SK-N-SH treated with all-trans-retinoic acid at 6 μM for 48 hours (cell line): ENCODE measurements around the gene TMEM270.

Experiments
- CSDC2 ChIP-seq: fragments of 250-450 bp; sonication (Bioruptor Pico); IDR thresholded peaks from 2 replicates; pipeline ENCODE4 v1.5.0; 2020; ENCODE audit warnings: mild to moderate bottlenecking, moderate library complexity
- ESRRG ChIP-seq: fragments of 250-450 bp; sonication (Bioruptor Pico); IDR thresholded peaks from 2 replicates; pipeline ENCODE4 v1.6.1; 2021; ENCODE audit warnings: mild to moderate bottlenecking
- GLIS3 ChIP-seq: fragments of 250-450 bp; sonication (Bioruptor Pico); IDR thresholded peaks from 2 replicates; pipeline ENCODE4 v1.5.0; 2020; ENCODE audit warnings: mild to moderate bottlenecking, moderate library complexity
- POU6F1 ChIP-seq: fragments of 250-450 bp; sonication (Bioruptor Pico); IDR thresholded peaks from 2 replicates; pipeline ENCODE4 v1.8.0; 2021; ENCODE audit warnings: low read depth, mild to moderate bottlenecking, moderate library complexity, borderline replicate concordance
- PPARA ChIP-seq: fragments of 250-450 bp; sonication (Bioruptor Pico); IDR thresholded peaks from 2 replicates; pipeline ENCODE4 v1.5.0; 2020; ENCODE audit warnings: mild to moderate bottlenecking, borderline replicate concordance
- RARB ChIP-seq: fragments of 250-450 bp; sonication (Bioruptor Pico); IDR thresholded peaks from 2 replicates; pipeline ENCODE4 v1.8.0; 2021; ENCODE audit warnings: mild to moderate bottlenecking, moderate library complexity
- SNAI2 ChIP-seq: fragments of 250-450 bp; sonication (Bioruptor Pico); IDR thresholded peaks from 2 replicates; pipeline ENCODE4 v1.5.0; 2020; ENCODE audit warnings: mild to moderate bottlenecking, moderate library complexity
- ZFP30 ChIP-seq: fragments of 450-650 bp; formaldehyde crosslinking; IDR thresholded peaks from 2 replicates; pipeline ENCODE4 v1.5.0; 2022; ENCODE audit warnings: mild to moderate bottlenecking, moderate library complexity
- ZNF565 ChIP-seq: fragments of 450-650 bp; formaldehyde crosslinking; conservative IDR thresholded peaks from 2 replicates; pipeline ENCODE4 v1.5.0; 2020; ENCODE audit warnings: low read depth, mild to moderate bottlenecking, moderate library complexity
- TF ChIP-seq, protein P1 (sequence below): fragments of 250-450 bp; sonication (Bioruptor Pico); IDR thresholded peaks from 2 replicates; pipeline ENCODE4 v1.5.0; 2020; ENCODE audit warnings: mild to moderate bottlenecking, moderate library complexity
- TF ChIP-seq, protein P2 (sequence below): fragments of 250-450 bp; sonication (Bioruptor Pico); IDR thresholded peaks from 2 replicates; pipeline ENCODE4 v1.5.1; 2020; ENCODE audit warnings: low read depth, mild to moderate bottlenecking, moderate library complexity
- TF ChIP-seq, protein P3 (sequence below): fragments of 250-450 bp; sonication (Bioruptor Pico); IDR thresholded peaks from 2 replicates; pipeline ENCODE4 v1.5.1; 2021; ENCODE audit warnings: mild to moderate bottlenecking, moderate library complexity
- TF ChIP-seq, protein P4 (sequence below): fragments of 250-450 bp; sonication (Bioruptor Pico); IDR thresholded peaks from 2 replicates; pipeline ENCODE4 v1.8.0; 2020; ENCODE audit warnings: mild to moderate bottlenecking, moderate library complexity, borderline replicate concordance

- TF ChIP-seq SNAI2 (CRISPR knock-in tag) (no peak), PPARA (CRISPR knock-in tag) (no peak), GLIS3 (no peak), POU6F1 (CRISPR knock-in tag) (no peak), ZFP30 (no peak), RARB (CRISPR knock-in tag) (no peak), CSDC2 (CRISPR knock-in tag) (no peak), ZNF565 (CRISPR knock-in tag) (no peak), ESRRG (CRISPR knock-in tag) (no peak)
- TF ChIP-seq, protein P1, sequence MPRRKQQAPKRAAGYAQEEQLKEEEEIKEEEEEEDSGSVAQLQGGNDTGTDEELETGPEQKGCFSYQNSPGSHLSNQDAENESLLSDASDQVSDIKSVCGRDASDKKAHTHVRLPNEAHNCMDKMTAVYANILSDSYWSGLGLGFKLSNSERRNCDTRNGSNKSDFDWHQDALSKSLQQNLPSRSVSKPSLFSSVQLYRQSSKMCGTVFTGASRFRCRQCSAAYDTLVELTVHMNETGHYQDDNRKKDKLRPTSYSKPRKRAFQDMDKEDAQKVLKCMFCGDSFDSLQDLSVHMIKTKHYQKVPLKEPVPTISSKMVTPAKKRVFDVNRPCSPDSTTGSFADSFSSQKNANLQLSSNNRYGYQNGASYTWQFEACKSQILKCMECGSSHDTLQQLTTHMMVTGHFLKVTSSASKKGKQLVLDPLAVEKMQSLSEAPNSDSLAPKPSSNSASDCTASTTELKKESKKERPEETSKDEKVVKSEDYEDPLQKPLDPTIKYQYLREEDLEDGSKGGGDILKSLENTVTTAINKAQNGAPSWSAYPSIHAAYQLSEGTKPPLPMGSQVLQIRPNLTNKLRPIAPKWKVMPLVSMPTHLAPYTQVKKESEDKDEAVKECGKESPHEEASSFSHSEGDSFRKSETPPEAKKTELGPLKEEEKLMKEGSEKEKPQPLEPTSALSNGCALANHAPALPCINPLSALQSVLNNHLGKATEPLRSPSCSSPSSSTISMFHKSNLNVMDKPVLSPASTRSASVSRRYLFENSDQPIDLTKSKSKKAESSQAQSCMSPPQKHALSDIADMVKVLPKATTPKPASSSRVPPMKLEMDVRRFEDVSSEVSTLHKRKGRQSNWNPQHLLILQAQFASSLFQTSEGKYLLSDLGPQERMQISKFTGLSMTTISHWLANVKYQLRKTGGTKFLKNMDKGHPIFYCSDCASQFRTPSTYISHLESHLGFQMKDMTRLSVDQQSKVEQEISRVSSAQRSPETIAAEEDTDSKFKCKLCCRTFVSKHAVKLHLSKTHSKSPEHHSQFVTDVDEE (CRISPR knock-in tag) = no peak
- TF ChIP-seq, protein P2, sequence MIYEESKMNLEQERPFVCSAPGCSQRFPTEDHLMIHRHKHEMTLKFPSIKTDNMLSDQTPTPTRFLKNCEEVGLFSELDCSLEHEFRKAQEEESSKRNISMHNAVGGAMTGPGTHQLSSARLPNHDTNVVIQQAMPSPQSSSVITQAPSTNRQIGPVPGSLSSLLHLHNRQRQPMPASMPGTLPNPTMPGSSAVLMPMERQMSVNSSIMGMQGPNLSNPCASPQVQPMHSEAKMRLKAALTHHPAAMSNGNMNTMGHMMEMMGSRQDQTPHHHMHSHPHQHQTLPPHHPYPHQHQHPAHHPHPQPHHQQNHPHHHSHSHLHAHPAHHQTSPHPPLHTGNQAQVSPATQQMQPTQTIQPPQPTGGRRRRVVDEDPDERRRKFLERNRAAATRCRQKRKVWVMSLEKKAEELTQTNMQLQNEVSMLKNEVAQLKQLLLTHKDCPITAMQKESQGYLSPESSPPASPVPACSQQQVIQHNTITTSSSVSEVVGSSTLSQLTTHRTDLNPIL (CRISPR knock-in tag) = no peak
- TF ChIP-seq, protein P3, sequence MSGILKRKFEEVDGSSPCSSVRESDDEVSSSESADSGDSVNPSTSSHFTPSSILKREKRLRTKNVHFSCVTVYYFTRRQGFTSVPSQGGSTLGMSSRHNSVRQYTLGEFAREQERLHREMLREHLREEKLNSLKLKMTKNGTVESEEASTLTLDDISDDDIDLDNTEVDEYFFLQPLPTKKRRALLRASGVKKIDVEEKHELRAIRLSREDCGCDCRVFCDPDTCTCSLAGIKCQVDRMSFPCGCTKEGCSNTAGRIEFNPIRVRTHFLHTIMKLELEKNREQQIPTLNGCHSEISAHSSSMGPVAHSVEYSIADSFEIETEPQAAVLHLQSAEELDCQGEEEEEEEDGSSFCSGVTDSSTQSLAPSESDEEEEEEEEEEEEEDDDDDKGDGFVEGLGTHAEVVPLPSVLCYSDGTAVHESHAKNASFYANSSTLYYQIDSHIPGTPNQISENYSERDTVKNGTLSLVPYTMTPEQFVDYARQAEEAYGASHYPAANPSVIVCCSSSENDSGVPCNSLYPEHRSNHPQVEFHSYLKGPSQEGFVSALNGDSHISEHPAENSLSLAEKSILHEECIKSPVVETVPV (CRISPR knock-in tag) = no peak
- TF ChIP-seq, protein P4, sequence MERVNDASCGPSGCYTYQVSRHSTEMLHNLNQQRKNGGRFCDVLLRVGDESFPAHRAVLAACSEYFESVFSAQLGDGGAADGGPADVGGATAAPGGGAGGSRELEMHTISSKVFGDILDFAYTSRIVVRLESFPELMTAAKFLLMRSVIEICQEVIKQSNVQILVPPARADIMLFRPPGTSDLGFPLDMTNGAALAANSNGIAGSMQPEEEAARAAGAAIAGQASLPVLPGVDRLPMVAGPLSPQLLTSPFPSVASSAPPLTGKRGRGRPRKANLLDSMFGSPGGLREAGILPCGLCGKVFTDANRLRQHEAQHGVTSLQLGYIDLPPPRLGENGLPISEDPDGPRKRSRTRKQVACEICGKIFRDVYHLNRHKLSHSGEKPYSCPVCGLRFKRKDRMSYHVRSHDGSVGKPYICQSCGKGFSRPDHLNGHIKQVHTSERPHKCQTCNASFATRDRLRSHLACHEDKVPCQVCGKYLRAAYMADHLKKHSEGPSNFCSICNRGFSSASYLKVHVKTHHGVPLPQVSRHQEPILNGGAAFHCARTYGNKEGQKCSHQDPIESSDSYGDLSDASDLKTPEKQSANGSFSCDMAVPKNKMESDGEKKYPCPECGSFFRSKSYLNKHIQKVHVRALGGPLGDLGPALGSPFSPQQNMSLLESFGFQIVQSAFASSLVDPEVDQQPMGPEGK (CRISPR knock-in tag) = no peak
These were observed 35.5 kb downstream of the TMEM270 start for GRCh38 chr7:73896454-73896853.
